HCT116 (cell line): ENCODE data around the gene PTPDC1. TPM values are rescaled to one million over a fixed set of nuclear protein-coding genes. Genes with fewer than 3 reads are reported as not detected.

Experiments
- ATAC-seq: fragments of 200-7000 bp; cut with Tn5 transposase; 2 replicates; pipeline ENCODE4 v1.9.1; 2020; ENCODE audit warnings: mild to moderate bottlenecking, moderate library complexity
- BruUV-seq: library from RNA; stranded (reverse); fragments of 400-500 nt; replicated peaks from 2 replicates; lab custom pipeline; 2021; lab: Mats Ljungman, UMichigan
- CTCF ChIA-PET: fragments of 300-600 bp; sonication (Branson Sonifier 250); formaldehyde crosslinking; loops from one replicate; lab custom pipeline; 2021; ENCODE audit warnings: antibody characterized with exemption; lab: Charles Lee
- POLR2A ChIA-PET: fragments of 300-600, 350-600 bp; sonication (Branson Sonifier 250); formaldehyde crosslinking; loops from one replicate; lab custom pipeline; 2021; ENCODE audit warnings: antibody characterized with exemption; lab: Charles Lee
- RAD21 ChIA-PET, 2 experiments: fragments of 300-600 bp; sonication (Branson Sonifier 250); formaldehyde crosslinking; loops; one replicate each; lab custom pipeline; 2023; ENCODE audit warnings: low total read pairs in 2 of 2; ENCODE audit not compliant: uncharacterized antibody in 2 of 2, unreplicated experiment in 2 of 2, low non-redundant PET in 1 of 2; lab: Charles Lee
- DNase-seq: peaks from one replicate; pipeline ENCODE4 v3.0.0-alpha.2; 2010; ENCODE audit warnings: low read depth, low spot score
- H2AFZ ChIP-seq: fragments of 200-600 bp; shearing (Covaris generic), sonication (generic); 2 replicates; pipeline ENCODE4 v1.6.1; 2017; ENCODE audit warnings: low read depth, mixed run types, mixed read lengths, antibody characterized with exemption, low read length; ENCODE audit not compliant: poor library complexity, severe bottlenecking
- H3K27ac ChIP-seq: 2 replicates; pipeline ENCODE4 v1.5.1; 2012; ENCODE audit warnings: low read depth, low read length
- H3K27me3 ChIP-seq: fragments of 200-600 bp; sonication (generic); 2 replicates; pipeline ENCODE4 v1.6.1; 2016; ENCODE audit warnings: mixed run types, low read length, mixed read lengths; ENCODE audit not compliant: insufficient read depth
- H3K36me3 ChIP-seq, 2 experiments: fragments of 200-500 bp in 1 of 2; fragments of 200-600 bp in 1 of 2; sonication (Bioruptor generic) in 1 of 2; sonication (generic) in 1 of 2; 2 replicates each; pipeline versions ENCODE4 v1.5.1 to v1.6.1; 2014 to 2016; ENCODE audit warnings: low read length in 2 of 2, inconsistent platforms in 1 of 2, mixed read lengths in 1 of 2, mixed run types in 1 of 2; ENCODE audit not compliant: insufficient read depth in 2 of 2, control insufficient read depth in 1 of 2
- H3K4me1 ChIP-seq, 2 experiments: fragments of 200-600 bp in 1 of 2; sonication (generic) in 1 of 2; 2 replicates each; pipeline versions ENCODE4 v1.5.1 to v1.6.1; 2012 to 2017; ENCODE audit warnings: low read length in 2 of 2, inconsistent platforms in 1 of 2, mild to moderate bottlenecking in 1 of 2, mixed read lengths in 1 of 2, mixed run types in 1 of 2, moderate library complexity in 1 of 2; ENCODE audit not compliant: insufficient read depth in 2 of 2, control insufficient read depth in 1 of 2
- H3K4me2 ChIP-seq: fragments of 200-600 bp; sonication (generic); 2 replicates; pipeline ENCODE4 v1.6.1; 2017; ENCODE audit warnings: mixed run types, low read length, mixed read lengths
- H3K4me3 ChIP-seq, 2 experiments: fragments of 200-600 bp in 1 of 2; sonication (generic) in 1 of 2; replicated peaks in 1 of 2; 2 replicates each; pipeline ENCODE4 v1.5.1; 2011 to 2016; ENCODE audit warnings: low read length in 2 of 2, control low read depth in 1 of 2, low read depth in 1 of 2, mild to moderate bottlenecking in 1 of 2, mixed read lengths in 1 of 2, mixed run types in 1 of 2
- H3K79me2 ChIP-seq: fragments of 200-600 bp; sonication (generic); 2 replicates; pipeline ENCODE4 v1.6.1; 2017; ENCODE audit warnings: mild to moderate bottlenecking, mixed run types, low read length, moderate library complexity, mixed read lengths; ENCODE audit not compliant: insufficient read depth
- H3K9ac ChIP-seq: fragments of 200-600 bp; sonication (generic); 2 replicates; pipeline ENCODE4 v1.6.1; 2016; ENCODE audit warnings: low read length, mixed read lengths
- H3K9me2 ChIP-seq: fragments of 200-600 bp; sonication (generic), shearing (Covaris generic); 2 replicates; pipeline ENCODE4 v1.6.1; 2017; ENCODE audit warnings: mixed run types, mild to moderate bottlenecking, moderate library complexity; ENCODE audit not compliant: insufficient read depth
- H3K9me3 ChIP-seq, 2 experiments: fragments of 200-500 bp in 1 of 2; fragments of 200-600 bp in 1 of 2; sonication (Bioruptor generic) in 1 of 2; sonication (generic) in 1 of 2; 2 replicates each; pipeline ENCODE4 v1.6.1; 2014 to 2017; ENCODE audit warnings: low read length in 2 of 2, mixed read lengths in 2 of 2, inconsistent platforms in 1 of 2, low read depth in 1 of 2, mild to moderate bottlenecking in 1 of 2, mixed run types in 1 of 2, moderate library complexity in 1 of 2; ENCODE audit not compliant: control insufficient read depth in 1 of 2, insufficient read depth in 1 of 2
- H4K20me1 ChIP-seq: fragments of 200-600 bp; sonication (generic), shearing (Covaris generic); 2 replicates; pipeline ENCODE4 v1.6.1; 2017; ENCODE audit warnings: mixed run types, mild to moderate bottlenecking, moderate library complexity; ENCODE audit not compliant: insufficient read depth
- ATF3 ChIP-seq: IDR thresholded peaks from 2 replicates; pipeline ENCODE4 v1.6.1; 2012
- CBX3 ChIP-seq: IDR thresholded peaks from 2 replicates; pipeline ENCODE4 v1.6.1; 2012; ENCODE audit warnings: low read depth
- CEBPB ChIP-seq: IDR thresholded peaks from 2 replicates; pipeline ENCODE4 v1.6.1; 2012; ENCODE audit warnings: low read depth
- CTCF ChIP-seq, 3 experiments: fragments of 200-600 bp in 1 of 3; sonication (generic) in 1 of 3; IDR thresholded peaks in 2 of 3; conservative IDR thresholded peaks in 1 of 3; 2 replicates each; pipeline ENCODE4 v1.5.1; 2012 to 2017; ENCODE audit warnings: low read depth in 2 of 3, low read length in 2 of 3, antibody characterized with exemption in 1 of 3, borderline replicate concordance in 1 of 3, control low read depth in 1 of 3, mild to moderate bottlenecking in 1 of 3, mixed read lengths in 1 of 3, mixed run types in 1 of 3, moderate library complexity in 1 of 3; ENCODE audit not compliant: insufficient read depth in 1 of 3
- ELF1 ChIP-seq: IDR thresholded peaks from 2 replicates; pipeline ENCODE4 v1.6.1; 2012; ENCODE audit warnings: low read depth, borderline replicate concordance
- EZH2 ChIP-seq: fragments of 200-600 bp; sonication (generic); IDR thresholded peaks from 2 replicates; pipeline ENCODE4 v1.6.1; 2017; ENCODE audit warnings: antibody characterized with exemption, mixed run types
- EZH2phosphoT487 ChIP-seq: fragments of 200-600 bp; IDR thresholded peaks from 2 replicates; pipeline ENCODE4 v1.6.1; 2018; ENCODE audit warnings: antibody characterized with exemption, borderline replicate concordance
- FOSL1 ChIP-seq: IDR thresholded peaks from 2 replicates; pipeline ENCODE4 v1.6.1; 2012; ENCODE audit warnings: low read depth
- MAX ChIP-seq: IDR thresholded peaks from 2 replicates; pipeline ENCODE4 v1.6.1; 2012
- POLR2A ChIP-seq: IDR thresholded peaks from 2 replicates; pipeline ENCODE4 v1.7.0; 2011; ENCODE audit warnings: borderline replicate concordance; ENCODE audit not compliant: insufficient read depth, insufficient read length; ENCODE audit errors: extremely low read depth
- SIN3A ChIP-seq: IDR thresholded peaks from 2 replicates; pipeline ENCODE4 v1.6.1; 2012; ENCODE audit warnings: low read depth
- SRF ChIP-seq: IDR thresholded peaks from 2 replicates; pipeline ENCODE4 v1.6.1; 2012; ENCODE audit warnings: low read depth
- TCF7L2 ChIP-seq: IDR thresholded peaks from 2 replicates; pipeline ENCODE4 v1.7.0; 2011; ENCODE audit warnings: borderline replicate concordance, inconsistent platforms; ENCODE audit not compliant: insufficient read depth, insufficient read length; ENCODE audit errors: extremely low read depth
- YY1 ChIP-seq: IDR thresholded peaks from 2 replicates; pipeline ENCODE4 v1.6.1; 2011; ENCODE audit warnings: low read length, low read depth, moderate library complexity, mild to moderate bottlenecking; ENCODE audit not compliant: insufficient replicate concordance; ENCODE audit errors: extremely low read depth
- ZFX ChIP-seq: fragments of 450-650 bp; IDR thresholded peaks from 2 replicates; pipeline ENCODE4 v1.6.1; 2017
- ZNF274 ChIP-seq: fragments of 200-500 bp; sonication (Bioruptor generic); IDR thresholded peaks from 2 replicates; pipeline ENCODE4 v1.6.1; 2014; ENCODE audit warnings: mild to moderate bottlenecking, low read depth, low read length, inconsistent platforms
- intact Hi-C: fragments of 100-400 bp; cut with micrococcal nuclease; formaldehyde crosslinking; loops from 2 replicates; pipeline ENCODE4 v1.10.0; 2022
- total RNA-seq: library from RNA; stranded (reverse); gene quantifications from one replicate; pipeline ENCODE4 v1.2.1, GENCODE V29; 2021; ENCODE audit not compliant: unreplicated experiment

The PTPDC1 gene
- total RNA-seq, 1 experiment from 2014 or later, result 12.7 TPM

- TF ChIP-seq EZH2, result no peak
- TF ChIP-seq CBX3, result no peak
- no peak for TF ChIP-seq POLR2A
- TF ChIP-seq FOSL1, result no peak
- TF ChIP-seq SIN3A, result no peak
- TF ChIP-seq CEBPB, result no peak
- TF ChIP-seq ZFX, result no peak
- no peak for TF ChIP-seq ZNF274
- no peak for TF ChIP-seq SRF
- no peak for TF ChIP-seq MAX
- no peak for TF ChIP-seq CTCF (IDR thresholded peaks at IDR 0.05 in 2 of 3, conservative IDR thresholded peaks at IDR 0.05 in 1 of 3; ENCODE audit: borderline replicate concordance in 1 of 3, insufficient read depth in 1 of 3, low read depth in 2 of 3, low read length in 2 of 3)
- TF ChIP-seq ATF3, result no peak
These were observed 16.0 kb upstream of the PTPDC1 start (continued) for GRCh38 chr9:94068257-94068656.

- ChIA-PET CTCF (interaction anchor here (1.4 kb wide), 1 partner anchor 10 kb away, joined by 3 read pairs; no protein-coding TSS in a partner anchor), POLR2A (no interaction called here), RAD21 (no interaction called here)
- intact Hi-C loops, result no loop called here
- Histone ChIP-seq H4K20me1 (no peaks in the 10 kb centered on the region), H3K9ac (no peak overlapping the region), H3K9me2 (no peaks in the 10 kb centered on the region), H3K27ac (no peak overlapping the region), H2AFZ (no peak overlapping the region), H3K36me3 (no peaks in the 10 kb centered on the region), H3K4me2 (no peak overlapping the region), H3K79me2 (no peaks in the 10 kb centered on the region), H3K4me3 (no peak overlapping the region), H3K4me1 (no peaks in the 10 kb centered on the region), H3K9me3 (no peaks in the 10 kb centered on the region), H3K27me3 (no peaks in the 10 kb centered on the region)
- TF ChIP-seq EZH2 (no peak), TCF7L2 (no peak), YY1 (no peak), SIN3A (no peak), ZNF274 (no peak), EZH2phosphoT487 (no peak), ATF3 (no peak), CBX3 (no peak), ELF1 (no peak), ZFX (no peak), POLR2A (no peak)
- DNase-seq (no peak), ATAC-seq (no peak)
- BruUV-seq, result no TSS peak
These were observed 7.7 kb upstream of the PTPDC1 start for GRCh38 chr9:94076557-94076956.
